Raji (cell line): ENCODE results near the gene WFDC9.

ENCODE experiments used
- POLR2A ChIP-seq: IDR thresholded peaks from 2 replicates; pipeline ENCODE4 v1.6.1; 2011; ENCODE audit warnings: low read depth, low read length, control low read depth; ENCODE audit not compliant: insufficient read depth

WFDC9 gene

DNA sequence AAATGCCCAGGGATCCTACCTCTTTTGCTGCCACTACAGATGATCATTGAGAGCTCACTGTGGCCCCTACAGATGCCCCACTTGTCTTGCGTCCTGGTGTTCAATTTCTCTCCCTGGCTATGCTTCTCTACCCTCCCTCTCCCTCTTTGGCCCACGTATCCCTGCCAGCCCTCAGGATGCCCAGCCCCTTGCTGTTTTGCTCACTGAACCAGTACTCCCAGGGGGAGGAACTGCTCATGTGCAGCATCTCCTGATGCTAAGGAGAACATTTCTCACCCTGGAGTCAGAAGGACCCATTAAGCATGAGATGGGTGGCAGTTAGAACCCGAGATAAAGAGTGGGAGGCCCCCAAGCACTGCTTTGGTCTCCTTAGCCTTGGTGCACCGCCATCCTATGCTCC is at the start of gene WFDC9:
Gene WFDC9, minus strand, starts transcription at position 101 of the 400 bp plus-strand sequence. CDS start 21,103 bp downstream, outside the sequence.
- TF ChIP-seq POLR2A, result no peak

DNA sequence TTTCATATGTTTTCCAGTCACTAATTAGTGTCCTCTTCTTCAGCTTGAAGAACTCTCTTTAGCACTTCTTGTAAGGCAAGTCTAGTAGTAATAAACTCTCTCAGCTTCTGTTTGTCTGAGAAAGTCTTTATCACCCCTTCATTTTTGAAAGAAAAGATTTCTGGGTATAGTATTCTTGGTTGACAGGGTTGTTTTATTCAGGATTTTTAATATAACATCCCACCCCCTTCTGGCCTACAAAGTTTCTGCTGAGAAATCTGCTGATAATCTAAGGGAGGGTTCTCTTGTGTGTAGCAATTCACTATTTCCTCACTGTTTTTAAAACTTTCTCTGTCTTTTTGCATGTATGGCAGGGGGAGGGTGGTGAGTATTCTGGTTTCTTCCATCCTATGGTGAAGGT is 48.6 kb upstream of the WFDC9 start:
- TF ChIP-seq POLR2A, result no peak

DNA sequence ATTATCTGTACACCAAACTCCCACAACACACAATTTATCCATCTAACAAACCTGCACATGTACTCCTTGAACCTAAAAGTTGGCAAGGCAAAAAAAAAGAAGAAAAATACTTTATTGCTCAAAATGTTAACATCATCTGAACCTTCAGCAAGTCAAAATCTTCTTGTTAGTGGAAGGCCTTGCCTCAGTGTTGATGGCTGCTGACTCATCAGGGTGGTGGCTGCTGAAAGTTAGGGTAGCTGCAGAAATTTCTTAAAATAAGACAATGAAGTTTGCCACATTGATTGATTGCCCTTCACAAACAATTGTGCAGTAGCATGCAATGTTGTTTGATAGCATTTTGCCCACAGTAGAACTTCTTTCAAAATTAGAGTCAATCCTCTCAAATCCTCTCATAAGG is 41.7 kb upstream of the WFDC9 start:
- no peak for TF ChIP-seq POLR2A

DNA sequence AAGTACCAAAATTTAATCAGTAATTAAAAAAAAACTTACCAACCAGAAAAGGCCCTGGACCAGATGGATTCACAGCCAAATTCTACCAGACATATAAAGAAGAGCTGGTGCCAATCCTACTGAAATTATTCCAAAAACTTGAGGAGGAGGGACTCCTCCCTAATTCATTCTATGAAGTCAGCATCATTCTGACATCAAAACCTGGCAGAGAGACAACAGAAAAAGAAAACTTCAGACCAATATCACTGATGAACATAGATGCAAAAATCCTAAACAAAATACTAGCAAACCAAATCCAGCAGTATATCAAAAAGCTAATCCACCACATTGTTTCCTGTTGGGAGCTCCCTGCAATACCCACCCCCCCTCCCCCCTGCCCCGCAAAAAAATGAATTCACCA is 39.1 kb upstream of the WFDC9 start, which contains the start of gene WFDC11:
Gene WFDC11, minus strand, starts transcription at position 101 of the 400 bp plus-strand sequence. CDS start 19,639 bp downstream, outside the sequence.
- TF ChIP-seq POLR2A, result no peak

DNA sequence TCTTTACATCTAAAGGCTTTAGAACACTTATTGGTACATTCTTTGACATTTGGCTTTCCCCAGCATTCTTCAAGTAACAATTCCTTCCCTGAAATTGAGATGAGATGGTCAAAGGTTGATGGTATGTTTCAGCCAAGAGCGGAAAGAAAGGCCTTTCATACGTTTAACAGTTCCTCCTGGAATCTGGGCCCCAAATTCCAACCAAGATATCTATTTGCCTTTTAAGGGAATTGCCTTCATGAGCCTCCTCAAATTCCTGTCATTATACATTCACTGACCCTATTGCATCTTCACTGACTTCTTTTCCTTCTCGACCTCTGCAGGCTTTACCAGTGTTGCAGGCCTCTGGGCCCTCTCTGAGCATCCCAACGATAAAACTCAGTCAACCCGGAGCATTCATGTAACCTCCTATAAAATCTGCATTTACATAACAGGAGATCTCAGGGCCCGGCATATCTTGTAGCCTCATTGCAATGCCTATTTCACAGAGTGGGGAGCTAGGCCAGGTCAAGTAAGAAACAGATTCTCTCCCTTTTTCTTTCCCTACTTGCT is 18.3 kb upstream of the WFDC9 start:
- TF ChIP-seq POLR2A, result no peak

DNA sequence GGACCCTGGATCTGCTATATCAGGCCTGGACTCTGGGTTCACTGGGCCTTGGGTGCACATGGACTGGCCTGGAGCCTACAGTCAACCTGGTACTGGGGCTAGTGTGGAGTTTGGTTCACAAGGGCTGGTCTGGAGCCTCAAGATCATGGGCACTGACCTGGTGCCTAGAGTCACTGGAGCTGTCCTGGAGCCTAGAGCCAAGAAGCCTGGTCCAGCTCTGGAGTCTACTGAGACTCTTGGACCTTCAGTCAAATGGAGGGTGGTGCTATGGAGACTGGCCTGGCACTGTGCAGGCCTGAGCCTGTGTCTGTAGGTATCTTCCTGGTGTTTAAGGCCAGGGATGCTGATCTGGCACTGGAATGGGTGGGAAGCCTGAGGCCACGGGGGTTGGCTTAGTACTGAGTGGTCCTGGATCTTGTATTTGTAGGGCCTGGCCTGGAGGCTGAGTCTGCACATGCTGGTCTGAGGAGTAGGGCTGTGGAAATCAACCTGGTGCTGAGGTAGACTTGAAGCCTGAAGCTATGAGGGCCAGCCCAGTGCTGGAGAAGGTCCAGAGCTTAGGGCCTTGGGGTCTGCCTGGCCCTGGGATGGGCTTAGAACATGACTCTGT is 16.5 kb upstream of the WFDC9 start:
- no peak for TF ChIP-seq POLR2A

DNA sequence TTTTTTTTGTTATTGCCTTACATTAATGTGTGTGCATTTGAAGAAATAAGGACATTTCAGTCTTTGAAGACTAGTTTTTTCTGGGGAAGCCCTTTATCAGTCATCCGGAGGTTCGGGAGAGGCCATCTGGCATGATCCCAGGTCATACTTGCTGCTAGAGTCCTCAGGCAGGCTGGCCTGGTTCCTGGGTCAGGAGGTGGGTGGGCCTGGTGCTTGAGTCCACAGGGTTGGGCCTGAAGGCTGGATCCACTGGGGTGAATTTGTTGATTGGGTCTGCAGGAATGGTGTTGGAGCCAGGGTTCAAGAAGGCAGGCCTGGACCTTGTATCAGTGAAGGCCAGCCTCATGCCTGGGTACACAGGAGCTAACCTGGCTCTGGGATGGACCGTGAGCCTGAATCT is 15.8 kb upstream of the WFDC9 start:
- TF ChIP-seq POLR2A, result no peak

DNA sequence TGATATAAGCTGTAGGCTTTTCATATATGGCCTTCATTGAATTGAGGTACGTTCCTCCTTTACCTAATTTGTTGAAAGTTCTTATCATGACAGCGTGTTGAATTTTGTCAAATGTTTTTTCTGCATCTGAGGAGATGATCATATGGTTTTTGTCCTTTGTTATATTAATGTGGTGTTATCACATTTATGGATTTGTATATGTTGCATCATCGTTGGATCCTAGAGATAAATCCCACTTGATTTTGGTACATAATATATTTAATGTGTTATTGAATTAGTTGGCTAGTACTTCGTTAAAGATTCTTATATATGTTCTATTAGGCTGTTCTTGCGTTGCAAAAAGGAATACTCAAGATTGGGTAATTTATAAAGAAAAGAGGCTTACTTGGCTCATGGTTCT is 8.6 kb upstream of the WFDC9 start:
- TF ChIP-seq POLR2A, result no peak

DNA sequence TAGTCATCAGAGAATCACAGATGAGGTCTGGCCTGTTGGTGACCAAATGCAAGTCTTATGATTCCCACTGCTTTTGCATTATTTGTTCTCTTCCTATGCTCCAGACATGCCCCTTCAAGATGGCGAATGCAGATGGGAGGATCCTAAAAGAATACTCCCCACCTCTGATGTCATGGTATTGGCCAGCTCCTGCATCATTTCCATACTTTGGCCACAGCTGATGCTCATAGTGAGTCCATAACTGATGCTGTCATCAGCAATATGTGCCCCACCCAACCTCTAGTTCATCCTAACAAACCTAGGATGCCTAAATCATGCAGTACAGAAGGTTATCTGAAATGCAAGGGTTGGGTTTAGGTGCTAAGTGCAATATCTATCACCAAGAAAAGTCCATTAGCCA is 5.4 kb upstream of the WFDC9 start:
- TF ChIP-seq POLR2A, result no peak

DNA sequence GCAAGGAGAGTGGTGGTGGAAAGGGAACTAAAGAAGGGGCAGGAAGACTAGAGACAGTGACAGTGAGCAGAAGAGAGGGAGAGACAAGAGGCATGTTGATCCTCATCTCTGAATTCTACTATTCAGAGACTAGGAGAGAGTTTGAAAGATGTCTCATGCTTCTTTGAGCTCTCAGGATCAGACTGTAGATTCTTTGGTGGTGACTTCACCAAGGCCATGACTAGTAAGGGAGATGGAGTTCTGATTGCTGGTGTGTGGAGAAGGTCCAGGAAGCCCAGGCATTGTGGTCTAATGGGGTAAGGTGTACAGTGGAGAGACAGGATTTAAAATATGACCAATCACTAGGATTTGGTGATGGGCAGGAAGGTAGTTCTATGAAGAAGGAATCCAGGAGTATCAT is 713 bp downstream of the WFDC9 start:
- TF ChIP-seq POLR2A, result no peak

DNA sequence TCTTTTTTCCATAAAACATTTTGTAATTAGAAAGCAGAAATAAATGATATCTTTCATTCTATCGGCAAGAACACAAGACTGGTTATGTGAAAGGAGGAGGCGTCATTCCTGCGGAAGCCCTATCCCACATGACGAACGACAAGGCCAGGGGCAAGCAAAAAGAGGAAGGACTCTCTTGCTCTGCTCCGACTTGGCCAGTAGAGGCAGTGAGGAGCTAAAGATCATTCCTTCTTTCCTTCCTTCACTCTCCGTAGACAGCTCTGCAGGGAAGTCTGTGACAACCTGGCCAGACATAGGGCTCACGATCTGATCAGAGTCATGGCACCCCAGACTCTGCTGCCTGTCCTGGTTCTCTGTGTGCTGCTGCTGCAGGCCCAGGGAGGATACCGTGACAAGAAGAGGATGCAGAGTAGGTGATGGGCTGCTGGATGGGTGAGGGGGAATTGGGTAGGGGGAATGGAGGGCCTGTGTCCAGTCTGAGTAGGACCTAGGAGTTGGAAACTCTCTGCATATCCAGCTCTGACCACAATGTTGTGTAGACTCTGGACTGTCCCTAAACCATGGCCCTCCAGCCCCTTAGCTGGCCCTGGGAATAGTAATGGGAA is 1.5 kb downstream of the WFDC9 start, which contains the start of gene WFDC10A:
Gene WFDC10A, plus strand, starts transcription at position 244 of the 605 bp plus-strand sequence. Its CDS starts 75 bp downstream, at position 319.
- TF ChIP-seq POLR2A, result no peak

DNA sequence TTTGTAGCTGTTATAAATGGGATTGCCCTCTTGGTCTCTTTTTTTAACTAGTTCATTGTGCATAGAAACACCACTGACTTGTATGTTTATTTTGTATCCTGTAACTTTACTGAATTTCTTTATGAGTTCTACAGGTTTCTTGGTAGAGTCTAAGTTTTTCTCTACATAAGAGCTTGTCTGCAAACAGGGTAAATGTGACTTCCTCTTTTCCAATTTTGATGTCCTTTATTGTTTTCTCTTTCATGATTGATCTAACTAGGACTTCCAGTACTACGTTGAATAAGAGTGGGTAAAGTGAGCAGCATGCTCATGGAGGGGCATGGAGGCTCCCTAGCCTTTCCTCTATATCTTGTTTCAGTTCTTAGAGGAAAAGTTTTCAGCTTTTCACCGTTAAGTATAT is 4.5 kb downstream of the WFDC9 start:
- no peak for TF ChIP-seq POLR2A

DNA sequence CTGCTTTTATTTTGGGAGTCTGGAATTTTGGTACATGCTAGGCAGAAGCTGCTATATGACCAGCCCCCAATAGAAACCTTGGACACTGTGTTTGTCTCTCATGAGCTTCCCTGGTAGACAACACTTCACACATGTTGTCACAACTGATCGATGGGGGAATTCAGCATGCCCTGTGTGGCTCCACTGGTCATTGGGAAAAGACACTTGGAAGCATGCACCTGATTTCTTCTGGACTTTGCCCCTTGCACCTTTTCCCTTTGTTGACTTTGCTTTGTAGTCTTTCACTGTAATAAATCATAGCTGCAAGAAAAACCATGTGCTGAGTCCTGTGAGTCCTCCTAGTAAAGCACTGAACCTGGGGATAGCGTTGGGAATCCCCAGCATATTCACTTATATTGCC is 9.5 kb downstream of the WFDC9 start:
- TF ChIP-seq POLR2A, result no peak

DNA sequence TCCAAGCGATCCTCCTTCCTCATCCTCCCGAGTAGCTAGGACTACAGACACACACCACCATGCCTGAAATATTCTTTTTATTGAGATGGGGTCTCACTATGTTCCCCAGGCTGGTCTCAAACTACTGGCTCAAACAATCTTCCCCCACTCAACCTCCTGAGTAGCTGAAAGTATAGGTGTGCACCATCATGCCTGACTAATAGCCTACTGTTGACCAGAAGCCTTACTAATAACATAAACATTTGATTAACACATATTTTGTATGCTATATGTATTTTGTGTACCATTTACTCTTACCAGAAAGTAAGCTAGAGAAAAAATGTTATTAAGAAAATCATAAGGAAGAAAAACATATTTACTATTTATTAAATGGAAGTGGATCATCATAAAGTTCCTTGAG is 13.5 kb downstream of the WFDC9 start:
- no peak for TF ChIP-seq POLR2A

DNA sequence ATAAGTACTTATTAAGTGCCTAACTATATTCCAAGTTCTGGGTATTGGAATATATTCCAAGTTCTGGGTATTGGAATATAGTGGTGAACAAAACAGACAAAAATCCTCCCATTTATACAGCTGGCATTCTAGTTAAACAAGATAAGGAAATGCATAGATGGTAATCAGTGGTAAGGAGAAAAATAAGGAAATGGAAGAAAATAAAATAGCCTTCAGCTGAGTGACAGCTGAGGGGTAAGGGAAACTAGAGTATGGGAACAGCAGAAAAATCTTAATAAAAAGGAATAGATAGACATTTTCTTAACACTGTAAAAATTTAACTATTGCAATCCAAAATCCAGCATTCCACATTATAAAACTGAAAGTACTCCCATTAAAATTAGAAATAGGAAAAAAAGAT is 18.8 kb downstream of the WFDC9 start:
- no peak for TF ChIP-seq POLR2A

DNA sequence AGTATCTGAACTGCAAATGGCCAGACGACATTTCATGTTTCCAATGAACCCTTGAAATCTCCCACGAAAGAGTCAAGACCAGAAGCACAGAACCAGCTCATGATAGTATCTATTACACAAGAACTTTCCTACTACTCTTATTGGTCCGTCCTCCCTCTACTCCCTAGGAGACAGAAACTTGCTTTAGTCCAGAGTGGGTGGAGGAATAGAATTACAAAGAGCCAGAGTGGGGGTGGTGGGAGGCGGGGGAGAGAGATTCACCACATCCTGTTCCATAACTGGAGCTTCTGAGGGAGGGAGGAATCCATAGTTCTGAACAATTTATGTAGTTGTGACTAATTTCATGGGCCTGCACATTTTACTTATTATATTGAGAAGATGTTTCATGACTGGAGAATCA is 20.0 kb downstream of the WFDC9 start:
- no peak for TF ChIP-seq POLR2A
